Neuron (in vitro differentiated cells): Measurements from ENCODE around the gene BCO2.
"Not testable (repeated sequence)": the region's sequence is repeated elsewhere in the genome, so short reads cannot be mapped to it uniquely, and the experiment has no call there.

Experiments
- H2AFZ ChIP-seq: one replicate; pipeline ENCODE4 v1.6.1; 2013; ENCODE audit warnings: low read depth, mild to moderate bottlenecking, inconsistent platforms, low read length, moderate library complexity
- H3K27me3 ChIP-seq: one replicate; pipeline ENCODE4 v1.6.1; 2013; ENCODE audit warnings: low read length; ENCODE audit not compliant: insufficient read depth
- H3K36me3 ChIP-seq: one replicate; pipeline ENCODE4 v1.6.1; 2013; ENCODE audit warnings: low read length; ENCODE audit not compliant: insufficient read depth
- H3K4me1 ChIP-seq: one replicate; pipeline ENCODE4 v1.6.1; 2013; ENCODE audit warnings: low read length; ENCODE audit not compliant: insufficient read depth
- H3K4me3 ChIP-seq: 2 replicates; pipeline ENCODE4 v1.5.1; 2013; ENCODE audit warnings: mild to moderate bottlenecking, low read length, moderate library complexity
- H3K9me3 ChIP-seq: one replicate; pipeline ENCODE4 v1.6.1; 2013; ENCODE audit warnings: low read length

The BCO2 gene

DNA sequence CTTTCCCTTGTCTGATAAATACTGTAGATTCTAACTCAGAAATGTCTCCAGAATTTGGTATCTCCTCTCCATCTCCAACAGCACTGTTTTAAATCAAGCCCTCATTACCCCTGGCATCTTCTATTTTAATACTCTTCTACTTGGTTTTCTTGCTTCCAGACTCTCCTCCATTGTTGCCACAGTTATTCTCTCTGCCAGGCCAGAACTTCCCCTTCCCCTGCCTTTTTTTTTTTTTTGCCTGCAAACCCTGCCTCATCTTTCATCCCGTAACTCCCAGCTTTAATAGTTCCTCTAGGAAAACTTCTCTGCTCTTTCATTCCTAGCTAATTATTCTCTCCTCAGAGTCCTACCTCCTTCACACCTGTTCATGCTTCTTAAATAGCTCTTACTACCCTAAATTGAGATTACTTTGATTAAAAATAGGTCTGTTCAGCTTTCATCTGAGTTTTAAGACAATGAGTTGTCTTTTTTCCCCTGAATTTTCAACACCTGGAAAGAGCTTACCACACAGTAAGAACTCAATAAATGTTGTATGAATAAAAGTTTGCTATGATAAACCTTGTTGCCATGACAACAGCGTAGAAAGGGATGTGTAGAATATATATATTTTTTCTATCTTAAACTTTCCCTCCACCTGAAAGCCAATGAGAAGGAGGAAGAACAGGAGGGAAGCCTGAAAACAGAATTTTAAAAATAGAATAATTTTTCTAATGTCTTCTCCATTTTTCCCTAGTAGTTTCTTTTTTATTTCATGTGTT lies 15.0 kb upstream of the BCO2 start:
- Histone ChIP-seq H3K36me3 (no peaks in the 10 kb centered on the region), H3K4me3 (no peak overlapping the region), H3K27me3 (no peaks in the 10 kb centered on the region), H3K9me3 (no peaks in the 10 kb centered on the region), H3K4me1 (peaks cover 7% of the 10 kb centered on the region), H2AFZ (no peak overlapping the region)

DNA sequence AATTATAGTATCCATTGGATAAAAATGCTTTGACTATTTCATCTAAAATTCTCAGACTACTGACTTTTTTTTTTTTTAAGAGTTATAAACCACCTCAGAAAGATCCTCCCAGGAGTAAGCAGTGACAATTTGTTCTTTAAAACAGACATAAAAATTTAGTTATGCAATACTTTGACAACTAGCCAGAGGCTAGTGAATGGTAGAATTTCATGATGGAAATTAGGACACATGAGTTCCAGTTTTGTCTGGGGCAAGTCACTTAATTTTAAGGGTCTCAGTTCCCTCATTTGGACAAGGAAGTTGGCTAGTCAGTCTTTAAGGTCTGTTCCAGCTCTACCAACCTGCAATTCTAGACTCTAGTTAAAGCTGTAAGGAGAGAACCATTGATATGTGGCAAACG lies 14.3 kb upstream of the BCO2 start:
- H3K4me1 ChIP-seq: peaks cover 7% of the 10 kb centered on the region
- H3K4me3 ChIP-seq: no peak overlapping the region
- no peak overlapping the region for H2AFZ ChIP-seq
- no peaks in the 10 kb centered on the region for H3K27me3 ChIP-seq
- H3K36me3 ChIP-seq: no peaks in the 10 kb centered on the region
- no peaks in the 10 kb centered on the region for H3K9me3 ChIP-seq

DNA sequence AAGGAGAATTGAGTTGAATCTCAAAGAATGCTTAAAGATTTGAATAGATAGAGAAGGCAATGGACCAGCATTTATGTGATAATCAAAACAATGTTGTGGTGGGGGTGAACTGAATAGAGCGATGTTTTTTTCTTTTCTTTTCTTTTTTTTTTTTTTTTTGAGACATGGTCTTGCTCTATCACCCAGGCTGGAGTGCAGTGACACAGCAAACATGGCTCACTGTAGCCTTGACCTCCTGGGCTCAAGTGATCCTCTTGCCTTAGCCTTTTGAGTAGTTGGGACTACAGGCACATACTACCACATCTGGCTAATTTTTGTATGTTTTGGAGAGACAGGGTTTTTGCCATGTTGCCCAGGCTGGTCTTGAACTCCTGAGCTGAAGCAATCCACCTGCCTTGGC lies 13.1 kb upstream of the BCO2 start:
- not testable (repeated sequence) for H2AFZ ChIP-seq, H3K36me3 ChIP-seq, H3K27me3 ChIP-seq, H3K9me3 ChIP-seq, H3K4me1 ChIP-seq, H3K4me3 ChIP-seq

DNA sequence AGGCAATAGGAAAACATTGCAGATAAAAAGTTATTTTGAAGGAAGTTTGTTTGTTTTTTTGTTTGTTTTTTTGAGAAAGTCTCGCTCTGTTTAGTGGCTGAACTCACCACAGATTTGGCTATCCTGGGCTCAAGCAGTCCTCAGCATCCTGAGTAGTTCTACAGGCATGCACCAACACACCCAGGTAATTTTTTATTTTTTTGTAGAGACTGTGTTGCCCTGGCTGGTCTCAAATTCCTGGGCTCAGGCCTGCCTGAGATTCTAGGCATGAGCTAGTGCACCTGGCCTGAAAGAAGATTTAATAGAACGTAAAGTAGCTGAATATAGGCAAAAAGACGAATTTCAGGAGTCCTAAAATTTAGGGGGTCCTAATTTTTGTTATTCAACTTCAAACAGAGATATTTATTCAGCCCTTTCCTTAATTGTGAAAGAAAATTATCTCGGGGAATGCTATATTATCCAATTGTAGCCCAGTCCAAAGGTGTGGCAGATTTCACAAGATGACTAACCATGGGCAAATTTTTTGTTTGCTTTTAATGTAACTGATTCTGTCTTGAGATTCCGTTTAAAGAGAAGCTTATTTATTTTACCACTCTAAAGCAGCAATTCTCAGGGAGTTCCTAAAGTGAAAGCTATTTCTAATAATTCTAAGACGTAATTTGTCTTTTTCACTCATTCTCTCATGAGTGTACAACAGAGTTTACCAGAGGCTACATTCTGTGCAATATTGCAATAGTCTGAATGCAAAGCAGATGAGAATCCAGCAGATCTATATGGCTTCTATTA lies 12.4 kb upstream of the BCO2 start:
- Histone ChIP-seq H2AFZ (no peak overlapping the region), H3K4me3 (no peak overlapping the region)

DNA sequence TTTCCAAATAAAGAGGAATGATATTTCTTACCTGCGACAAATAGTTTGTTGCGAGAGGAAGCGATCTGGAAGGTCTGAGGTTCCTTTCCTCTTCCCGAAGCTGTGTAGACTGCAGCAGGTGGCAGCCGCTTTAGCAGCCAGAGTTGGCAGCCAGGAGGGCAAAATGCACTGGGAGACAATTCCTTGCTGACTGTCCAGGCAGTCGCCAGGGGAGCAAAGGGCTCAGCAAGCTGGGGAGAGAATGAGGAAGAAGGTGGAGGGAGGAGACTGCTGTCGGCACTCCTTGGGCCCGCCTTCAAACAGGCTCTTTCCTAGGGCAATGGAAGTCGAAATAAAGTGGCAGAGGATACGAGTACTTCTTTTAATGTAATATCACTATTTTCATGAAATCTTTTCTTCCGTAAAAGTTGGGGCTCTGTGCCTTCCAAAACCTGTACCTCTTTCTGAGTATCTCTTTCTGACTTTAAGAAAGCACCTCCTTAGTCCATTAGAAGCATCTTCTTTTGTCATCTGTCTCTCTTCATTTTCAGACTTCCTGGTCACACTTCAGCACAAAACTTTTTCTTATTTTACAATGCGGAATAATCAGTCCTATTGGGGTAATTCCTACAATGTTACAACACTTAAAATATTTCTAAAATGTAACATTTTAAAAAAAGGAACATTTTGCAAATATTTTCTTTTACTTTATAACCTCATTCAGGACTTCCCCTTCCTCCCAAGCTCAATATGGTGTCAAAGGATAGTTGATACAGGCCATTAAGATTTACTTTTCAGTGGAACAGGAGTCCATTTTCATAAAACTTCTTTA lies 11.2 kb upstream of the BCO2 start, which contains the start of gene IL18:
IL18 (minus strand) TSS at position 220 of the 811 bp plus-strand sequence. CDS start 9,041 bp downstream, outside the sequence.
- H2AFZ ChIP-seq: no peak within 1 kb of the TSS
- no peak within 1 kb of the TSS for H3K4me3 ChIP-seq
- no peaks in the 10 kb centered on the region for H3K4me1 ChIP-seq
- no peaks in the 10 kb centered on the region for H3K36me3 ChIP-seq
- H3K9me3 ChIP-seq: no peaks in the 10 kb centered on the region
- H3K27me3 ChIP-seq: no peaks in the 10 kb centered on the region

More for the DNA sequence above, 12.4 kb upstream of the BCO2 start:
- no peaks in the 10 kb centered on the region for H3K9me3 ChIP-seq
- no peaks in the 10 kb centered on the region for H3K4me1 ChIP-seq
- H3K36me3 ChIP-seq: no peaks in the 10 kb centered on the region
- H3K27me3 ChIP-seq: no peaks in the 10 kb centered on the region

DNA sequence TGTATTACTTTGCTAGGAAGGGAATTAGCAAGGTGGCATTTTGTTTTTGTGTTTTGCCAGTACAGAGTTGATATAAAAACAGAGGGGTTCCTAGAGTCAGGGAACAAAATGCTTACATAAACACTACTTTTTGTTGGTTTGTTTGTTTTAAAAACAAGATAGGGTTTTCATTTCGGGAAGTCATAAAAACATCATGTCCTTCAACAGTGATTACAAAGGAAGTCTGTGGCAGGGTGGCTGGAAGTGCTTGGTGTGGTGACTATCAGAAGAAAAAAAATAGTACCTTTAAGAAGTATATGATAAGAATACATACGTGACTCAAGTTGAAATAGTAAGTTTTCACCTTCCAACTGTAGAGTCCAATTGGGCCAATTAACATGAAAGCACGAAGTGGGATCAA lies 10.3 kb upstream of the BCO2 start:
- Histone ChIP-seq H3K36me3 (no peaks in the 10 kb centered on the region), H3K27me3 (no peaks in the 10 kb centered on the region), H3K4me1 (no peaks in the 10 kb centered on the region)

DNA sequence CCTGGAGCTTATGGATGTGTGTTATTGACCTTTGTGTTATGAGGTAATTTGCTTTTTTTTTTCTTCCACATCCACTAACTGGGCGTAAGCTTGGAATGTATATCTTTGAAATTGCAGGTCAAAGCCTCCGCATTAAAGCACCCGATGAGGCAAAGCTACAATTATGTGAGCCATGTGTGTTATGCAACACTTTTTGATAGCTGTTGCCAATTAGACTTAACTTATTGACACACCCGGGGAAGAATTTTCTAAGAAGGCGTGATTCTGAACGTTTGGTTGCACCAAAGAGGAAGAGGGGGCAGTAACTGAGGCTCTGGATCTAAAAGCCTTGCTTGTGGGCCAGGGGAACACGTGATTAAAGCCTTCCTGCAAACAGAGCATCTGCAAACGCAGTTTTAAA lies 8.8 kb upstream of the BCO2 start:
- Histone ChIP-seq H3K27me3 (no peaks in the 10 kb centered on the region), H3K4me3 (no peak overlapping the region), H3K9me3 (no peaks in the 10 kb centered on the region), H3K36me3 (no peaks in the 10 kb centered on the region), H2AFZ (no peak overlapping the region), H3K4me1 (no peaks in the 10 kb centered on the region)

More for the DNA sequence above, 10.3 kb upstream of the BCO2 start:
- H2AFZ ChIP-seq: no peak overlapping the region
- no peak overlapping the region for H3K4me3 ChIP-seq
- no peaks in the 10 kb centered on the region for H3K9me3 ChIP-seq

DNA sequence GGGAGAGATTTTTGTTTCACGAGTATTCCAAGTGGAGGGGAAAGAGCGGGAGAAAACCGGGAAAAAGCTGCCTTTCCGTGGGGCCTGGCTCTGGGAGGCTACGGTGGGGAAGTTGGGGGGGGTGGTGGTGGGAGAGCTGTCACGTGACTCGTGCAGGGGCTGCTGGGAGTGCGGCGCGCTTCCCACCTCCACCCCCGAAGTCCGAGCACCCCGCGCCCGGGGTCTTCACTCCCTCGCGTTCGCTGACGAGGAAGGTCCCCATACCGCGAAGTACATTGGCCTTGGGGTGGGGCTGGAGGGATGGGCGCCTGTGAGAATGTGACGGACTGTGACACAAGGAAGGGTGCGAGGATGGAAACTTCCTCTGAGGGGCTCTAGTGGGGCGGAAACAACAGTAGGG lies 8.2 kb upstream of the BCO2 start, which contains the start of gene TEX12:
TEX12 (plus strand) TSS at position 228 of the 400 bp plus-strand sequence. CDS start 1,897 bp downstream, outside the sequence.
- Histone ChIP-seq H3K36me3 (no peaks in the 10 kb centered on the region), H3K9me3 (no peaks in the 10 kb centered on the region), H3K4me1 (no peaks in the 10 kb centered on the region), H2AFZ (no peak within 1 kb of the TSS), H3K4me3 (no peak within 1 kb of the TSS), H3K27me3 (no peaks in the 10 kb centered on the region)

DNA sequence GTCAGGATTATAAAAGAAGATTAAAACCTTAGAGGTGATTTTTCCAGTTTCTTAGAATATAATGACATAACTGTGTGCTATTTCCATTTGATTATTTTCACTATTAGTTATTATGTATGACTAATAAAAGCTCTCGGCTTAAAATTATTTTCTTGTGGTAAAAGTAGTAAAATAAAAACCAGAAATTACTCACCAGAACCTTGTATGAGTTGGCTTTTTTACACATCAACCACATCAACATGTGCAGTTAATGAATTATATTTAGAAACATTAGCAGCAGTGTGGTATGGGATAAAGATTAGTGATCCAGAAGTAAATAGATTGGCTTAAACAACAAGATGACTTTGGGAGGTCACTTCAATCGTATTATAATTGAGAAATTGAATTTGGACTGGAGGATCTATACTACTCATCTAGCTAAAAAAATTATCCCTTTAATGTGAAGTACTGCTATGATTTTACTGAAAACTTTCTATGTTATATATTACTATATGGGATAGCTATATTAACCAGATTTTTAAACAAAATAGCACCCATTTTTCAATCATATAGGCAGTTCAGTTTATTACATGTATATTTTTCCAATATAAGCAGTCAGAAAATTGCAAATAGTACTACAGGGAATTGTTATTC lies 2.8 kb upstream of the BCO2 start:
- Histone ChIP-seq H3K4me3 (no peak overlapping the region), H3K27me3 (no peaks in the 10 kb centered on the region), H2AFZ (no peak overlapping the region), H3K9me3 (no peaks in the 10 kb centered on the region), H3K4me1 (peaks cover 14% of the 10 kb centered on the region), H3K36me3 (no peaks in the 10 kb centered on the region)

DNA sequence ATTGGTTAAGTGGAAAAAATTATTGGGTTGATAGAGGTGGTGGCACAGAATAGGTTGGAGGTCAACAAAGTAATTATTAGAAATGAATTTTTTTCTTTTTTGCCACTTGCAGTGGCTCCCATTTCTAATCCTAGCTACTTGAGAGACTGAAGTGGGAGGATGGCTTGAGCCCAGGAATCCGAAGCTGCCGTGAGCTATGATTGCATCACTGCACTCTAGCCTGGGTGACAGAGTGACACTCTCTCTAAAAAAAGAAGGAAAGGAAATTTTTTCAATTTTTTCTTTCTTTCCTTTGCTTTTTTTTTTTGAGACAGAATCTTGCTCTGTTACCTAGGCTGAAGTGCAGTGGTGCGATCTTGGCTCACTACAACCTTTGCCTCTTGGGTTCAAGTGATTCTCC lies 2.2 kb upstream of the BCO2 start:
- no peak overlapping the region for H3K4me3 ChIP-seq
- H3K4me1 ChIP-seq: peaks cover 14% of the 10 kb centered on the region
- no peaks in the 10 kb centered on the region for H3K36me3 ChIP-seq
- no peaks in the 10 kb centered on the region for H3K27me3 ChIP-seq
- H3K9me3 ChIP-seq: no peaks in the 10 kb centered on the region
- H2AFZ ChIP-seq: no peak overlapping the region

DNA sequence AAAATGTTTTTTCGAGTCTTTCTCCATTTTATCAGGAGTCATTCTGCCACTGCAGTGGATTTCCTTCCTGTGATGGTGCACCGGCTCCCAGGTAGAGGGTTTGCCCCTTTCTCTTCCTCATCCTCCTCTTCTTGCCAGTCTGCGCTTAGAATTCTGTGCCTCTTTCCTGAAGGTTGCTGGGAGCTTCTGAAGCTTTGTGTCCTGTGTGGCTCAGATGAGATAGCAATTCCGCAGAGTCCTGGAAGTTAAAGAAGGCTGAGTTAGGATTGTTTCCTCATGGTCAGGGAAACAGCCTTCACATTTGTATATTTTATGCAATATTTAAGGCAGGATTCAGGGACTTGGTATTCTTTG lies 264 bp downstream of the BCO2 start:
- H2AFZ ChIP-seq: peak overlapping the region; percentile 47
- no peaks in the 10 kb centered on the region for H3K9me3 ChIP-seq
- peaks cover 14% of the 10 kb centered on the region for H3K4me1 ChIP-seq
- H3K36me3 ChIP-seq: no peaks in the 10 kb centered on the region
- H3K27me3 ChIP-seq: no peaks in the 10 kb centered on the region
- peak overlapping the region; percentile 46 for H3K4me3 ChIP-seq

DNA sequence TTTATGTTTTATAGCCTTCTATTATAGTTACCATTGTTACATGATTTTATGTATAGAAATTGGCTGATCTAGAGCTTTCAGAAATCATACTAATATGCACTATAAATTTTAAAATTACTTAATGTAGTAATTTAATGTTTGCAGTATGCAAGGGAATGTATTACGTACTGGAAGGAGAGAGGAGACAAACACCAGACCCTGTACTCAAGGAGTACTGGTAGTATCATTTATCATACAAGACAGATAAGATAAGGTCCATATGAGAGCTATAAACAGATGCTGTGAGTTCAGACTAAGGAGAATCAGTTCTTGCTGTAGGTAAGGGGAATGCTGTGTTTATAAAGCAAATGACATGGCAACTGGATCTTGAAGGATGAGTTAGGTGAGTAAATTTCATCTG lies 765 bp downstream of the BCO2 start:
- Histone ChIP-seq H3K9me3 (no peaks in the 10 kb centered on the region), H3K36me3 (no peaks in the 10 kb centered on the region), H3K4me3 (no peak overlapping the region), H3K27me3 (no peaks in the 10 kb centered on the region), H2AFZ (no peak overlapping the region), H3K4me1 (peaks cover 14% of the 10 kb centered on the region)
